Stimulated activated naive CD8-positive, alpha-beta T cell treated with anti-CD3 and anti-CD28 coated beads, Interleukin-15, Interleukin-2, amounts not matched to agents 100 ng/mL and 50 ng/mL, for 24 hours (primary cell): ENCODE measurements around the gene KSR2.
"Not testable (repeated sequence)": the region's sequence is repeated elsewhere in the genome, so short reads cannot be mapped to it uniquely, and the experiment has no call there.

Source experiments
- H3K27ac Mint-ChIP-seq: one replicate; pipeline ENCODE4 v1.8.0; 2021; ENCODE audit warnings: mild to moderate bottlenecking, mixed read lengths
- H3K27me3 Mint-ChIP-seq: one replicate; pipeline ENCODE4 v1.8.0; 2021; ENCODE audit warnings: mixed read lengths
- H3K36me3 Mint-ChIP-seq: one replicate; pipeline ENCODE4 v1.8.0; 2021; ENCODE audit warnings: low read depth, mixed read lengths
- H3K4me1 Mint-ChIP-seq: one replicate; pipeline ENCODE4 v1.8.0; 2021; ENCODE audit warnings: low read depth, mixed read lengths
- H3K4me3 Mint-ChIP-seq: one replicate; pipeline ENCODE4 v1.8.0; 2021; ENCODE audit warnings: mild to moderate bottlenecking, mixed read lengths
- H3K9me3 Mint-ChIP-seq: one replicate; pipeline ENCODE4 v1.8.0; 2021; ENCODE audit warnings: mixed read lengths

The KSR2 gene

DNA sequence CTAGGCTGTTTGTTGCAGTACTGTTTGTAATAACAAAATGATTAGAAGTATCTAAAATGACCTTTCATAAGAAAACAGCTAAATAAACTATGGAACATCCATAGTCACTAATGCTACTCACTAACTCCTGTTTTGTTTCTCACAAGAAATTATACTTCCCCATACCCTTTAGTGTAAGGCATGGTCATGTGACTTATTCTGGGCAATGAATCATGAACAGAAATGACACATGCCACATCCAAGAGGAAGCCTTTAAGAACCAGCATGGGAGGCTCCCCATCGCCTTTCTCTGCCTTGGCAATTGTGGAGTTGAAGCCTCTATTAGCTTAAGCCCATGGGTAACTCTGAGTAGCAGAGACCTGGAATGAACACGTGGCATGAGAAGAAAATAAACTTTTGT lies 49.3 kb downstream of the KSR2 start:
- no peak overlapping the region for H3K4me3 Mint-ChIP-seq
- peaks cover 14% of the 10 kb centered on the region for H3K27me3 Mint-ChIP-seq
- H3K27ac Mint-ChIP-seq = no peak overlapping the region
- H3K36me3 Mint-ChIP-seq = no peaks in the 10 kb centered on the region
- no peaks in the 10 kb centered on the region for H3K4me1 Mint-ChIP-seq
- no peaks in the 10 kb centered on the region for H3K9me3 Mint-ChIP-seq

DNA sequence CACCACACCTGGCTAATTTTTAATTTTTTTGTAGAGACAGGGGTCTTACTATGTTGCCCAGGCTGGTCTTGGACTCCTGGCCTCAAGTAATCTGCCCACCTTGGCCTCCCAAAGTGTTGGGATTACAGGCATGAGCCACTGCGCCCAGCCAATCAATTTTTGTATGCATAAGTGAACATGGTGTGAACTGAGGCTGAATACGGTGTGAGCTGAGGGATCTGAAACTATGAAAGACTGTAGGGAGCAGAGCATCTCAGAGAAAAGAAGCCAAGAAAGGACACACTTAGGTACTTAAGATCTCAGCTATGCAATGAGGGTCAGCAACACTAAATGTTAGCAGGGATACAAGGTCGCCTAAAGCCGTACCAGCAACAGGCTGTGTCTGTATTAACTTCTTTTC lies 54.1 kb downstream of the KSR2 start:
- no peaks in the 10 kb centered on the region for H3K4me1 Mint-ChIP-seq
- H3K9me3 Mint-ChIP-seq = peaks cover 19% of the 10 kb centered on the region
- no peaks in the 10 kb centered on the region for H3K36me3 Mint-ChIP-seq
- H3K27me3 Mint-ChIP-seq = peaks cover 19% of the 10 kb centered on the region
- H3K27ac Mint-ChIP-seq = no peak overlapping the region
- H3K4me3 Mint-ChIP-seq = no peak overlapping the region

DNA sequence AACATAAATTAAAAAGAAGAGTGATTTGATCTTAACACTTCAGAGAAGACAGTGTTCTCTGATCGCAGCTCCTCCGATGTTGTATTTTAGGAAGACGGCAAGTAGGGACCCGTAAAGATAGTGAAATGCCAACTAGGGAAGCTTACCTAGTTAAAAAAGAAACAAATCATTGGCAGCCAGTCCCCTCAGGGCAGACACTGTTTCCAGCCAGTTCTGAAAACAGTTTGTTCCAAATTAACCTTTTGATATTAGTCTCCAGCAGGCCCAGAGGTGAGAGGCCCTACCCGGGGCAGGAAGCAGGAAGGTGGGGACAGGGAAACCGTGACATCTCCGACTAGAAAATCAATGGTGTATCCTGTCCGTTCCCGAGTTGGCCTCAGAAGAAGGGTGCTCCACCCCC lies 56.0 kb downstream of the KSR2 start:
- Mint-ChIP-seq H3K27me3 (peaks cover 15% of the 10 kb centered on the region), H3K9me3 (peaks cover 19% of the 10 kb centered on the region), H3K4me3 (no peak overlapping the region), H3K27ac (no peak overlapping the region), H3K4me1 (no peaks in the 10 kb centered on the region), H3K36me3 (no peaks in the 10 kb centered on the region)

DNA sequence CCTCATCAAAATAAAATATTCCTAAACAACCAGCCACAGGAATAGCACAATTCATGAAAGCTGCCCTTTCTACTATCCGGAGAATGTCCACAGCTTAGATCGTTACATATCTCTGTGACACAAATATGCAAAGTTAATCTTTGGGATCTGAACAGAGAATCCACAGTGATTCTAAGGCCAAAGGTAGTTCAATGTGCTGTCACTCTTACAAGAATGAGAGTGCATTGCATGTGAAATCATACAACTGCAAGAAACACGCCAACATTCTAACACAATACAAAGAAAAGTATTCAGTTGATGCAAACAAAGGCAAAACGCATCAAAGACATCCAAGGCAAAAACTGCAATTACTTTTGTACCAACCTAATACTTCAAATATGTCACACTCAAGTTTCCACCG lies 60.4 kb downstream of the KSR2 start:
- Mint-ChIP-seq H3K27ac (no peak overlapping the region), H3K4me1 (no peaks in the 10 kb centered on the region), H3K27me3 (peaks cover 15% of the 10 kb centered on the region), H3K9me3 (peaks cover 19% of the 10 kb centered on the region), H3K36me3 (no peaks in the 10 kb centered on the region), H3K4me3 (no peak overlapping the region)

- Mint-ChIP-seq H3K27ac (no peak overlapping the region), H3K36me3 (no peaks in the 10 kb centered on the region), H3K27me3 (peaks cover 11% of the 10 kb centered on the region), H3K4me3 (no peak overlapping the region), H3K4me1 (no peaks in the 10 kb centered on the region), H3K9me3 (peaks cover 17% of the 10 kb centered on the region)
Measured at GRCh38 chr12:117907108-117907689, 61.6 kb downstream of the KSR2 start.

DNA sequence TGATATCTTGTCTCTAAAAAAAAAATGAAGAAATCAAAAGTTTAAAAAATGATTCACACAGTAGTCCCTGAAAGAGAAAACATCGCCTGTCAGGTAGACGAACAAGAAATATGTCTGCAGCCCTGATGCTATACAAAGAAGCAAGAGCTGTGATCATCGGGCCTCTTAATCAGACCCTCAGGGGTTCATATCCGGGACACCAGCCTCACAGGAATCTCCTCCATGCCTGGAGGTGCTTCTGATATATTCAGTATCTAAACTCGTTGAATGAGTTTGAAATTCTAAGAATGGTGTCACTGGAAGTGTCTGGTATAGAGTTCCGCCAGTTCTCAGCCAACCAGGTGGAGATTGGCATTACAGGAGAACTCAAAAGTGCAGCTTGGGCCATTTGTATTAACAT lies 64.7 kb downstream of the KSR2 start:
- Mint-ChIP-seq H3K4me3 (no peak overlapping the region), H3K36me3 (no peaks in the 10 kb centered on the region), H3K9me3 (no peaks in the 10 kb centered on the region), H3K27me3 (no peaks in the 10 kb centered on the region), H3K4me1 (no peaks in the 10 kb centered on the region), H3K27ac (no peak overlapping the region)

GRCh38 chr12:117903110-117903840 lies 65.5 kb downstream of the KSR2 start:
- Mint-ChIP-seq H3K27me3 (no peaks in the 10 kb centered on the region), H3K36me3 (no peaks in the 10 kb centered on the region), H3K4me3 (no peak overlapping the region), H3K9me3 (no peaks in the 10 kb centered on the region), H3K4me1 (no peaks in the 10 kb centered on the region), H3K27ac (no peak overlapping the region)

DNA sequence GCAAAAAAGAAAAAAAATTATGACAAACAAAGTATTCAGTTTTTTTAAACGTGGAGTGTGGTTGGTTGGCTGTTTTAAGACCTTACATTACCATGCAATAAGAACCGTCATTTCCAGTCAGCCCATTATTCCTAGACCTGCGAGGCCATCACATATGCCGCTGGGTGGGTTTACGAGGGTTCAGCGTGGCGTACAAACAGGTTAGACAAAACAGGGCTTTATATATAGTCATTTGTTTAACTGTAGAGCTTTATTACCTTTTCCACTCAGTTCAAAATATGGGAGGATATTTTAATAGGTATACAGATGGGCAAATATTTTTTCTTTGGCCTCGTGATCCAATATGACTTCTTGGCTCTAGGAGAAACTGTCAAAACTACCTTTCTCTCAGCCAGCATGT lies 67.2 kb downstream of the KSR2 start:
- Mint-ChIP-seq H3K4me1 (no peaks in the 10 kb centered on the region), H3K27ac (no peak overlapping the region), H3K27me3 (no peaks in the 10 kb centered on the region), H3K4me3 (no peak overlapping the region), H3K9me3 (no peaks in the 10 kb centered on the region), H3K36me3 (no peaks in the 10 kb centered on the region)

- no peak overlapping the region for H3K27ac Mint-ChIP-seq
- no peaks in the 10 kb centered on the region for H3K27me3 Mint-ChIP-seq
- H3K9me3 Mint-ChIP-seq = no peaks in the 10 kb centered on the region
- no peaks in the 10 kb centered on the region for H3K4me1 Mint-ChIP-seq
- H3K36me3 Mint-ChIP-seq = no peaks in the 10 kb centered on the region
- no peak overlapping the region for H3K4me3 Mint-ChIP-seq
Measured at GRCh38 chr12:117900561-117900960, 68.2 kb downstream of the KSR2 start.

DNA sequence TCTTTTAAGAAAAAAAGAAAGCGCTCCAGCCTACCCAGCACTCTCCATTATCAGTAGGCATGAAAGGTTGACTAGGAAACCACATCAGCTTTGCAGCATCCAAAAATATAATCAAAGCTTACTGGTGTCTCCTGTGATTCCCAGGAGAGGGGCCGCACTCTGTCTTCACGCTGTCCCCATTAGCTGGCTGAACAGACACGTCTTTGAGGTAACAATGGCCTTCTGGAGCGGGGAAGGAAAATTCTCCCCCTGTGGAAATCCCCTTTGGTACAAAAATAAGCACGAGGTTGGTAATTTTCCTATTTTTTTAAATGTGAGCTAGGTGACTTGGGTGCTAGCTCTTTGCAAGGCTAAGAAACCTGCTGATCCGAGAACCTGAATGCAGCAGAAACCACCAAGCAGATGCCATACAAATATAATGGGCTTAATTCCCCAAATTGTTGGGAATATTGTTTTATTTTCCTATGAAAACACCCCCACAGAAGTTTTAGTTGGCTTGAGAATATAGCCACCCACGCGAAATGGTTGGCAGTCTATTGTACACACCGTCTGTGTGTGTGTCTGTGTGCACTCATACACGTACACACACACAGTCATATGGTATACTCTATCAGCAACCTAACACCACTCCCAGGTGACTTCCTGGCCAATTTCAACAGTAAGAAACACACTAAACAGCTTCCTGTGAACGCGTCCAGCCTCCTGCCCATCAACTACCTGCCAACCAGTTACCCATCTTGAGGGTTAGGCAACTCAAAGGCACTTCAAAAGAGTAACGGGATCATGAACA lies 71.2 kb downstream of the KSR2 start:
- no peak overlapping the region for H3K27ac Mint-ChIP-seq
- H3K4me3 Mint-ChIP-seq = no peak overlapping the region
- H3K9me3 Mint-ChIP-seq = no peaks in the 10 kb centered on the region
- no peaks in the 10 kb centered on the region for H3K36me3 Mint-ChIP-seq
- no peaks in the 10 kb centered on the region for H3K4me1 Mint-ChIP-seq
- peaks cover 3% of the 10 kb centered on the region for H3K27me3 Mint-ChIP-seq

GRCh38 chr12:117896009-117896408 lies 72.8 kb downstream of the KSR2 start:
- no peaks in the 10 kb centered on the region for H3K36me3 Mint-ChIP-seq
- peaks cover 3% of the 10 kb centered on the region for H3K27me3 Mint-ChIP-seq
- no peaks in the 10 kb centered on the region for H3K9me3 Mint-ChIP-seq
- no peaks in the 10 kb centered on the region for H3K4me1 Mint-ChIP-seq
- H3K4me3 Mint-ChIP-seq = no peak overlapping the region
- no peak overlapping the region for H3K27ac Mint-ChIP-seq

DNA sequence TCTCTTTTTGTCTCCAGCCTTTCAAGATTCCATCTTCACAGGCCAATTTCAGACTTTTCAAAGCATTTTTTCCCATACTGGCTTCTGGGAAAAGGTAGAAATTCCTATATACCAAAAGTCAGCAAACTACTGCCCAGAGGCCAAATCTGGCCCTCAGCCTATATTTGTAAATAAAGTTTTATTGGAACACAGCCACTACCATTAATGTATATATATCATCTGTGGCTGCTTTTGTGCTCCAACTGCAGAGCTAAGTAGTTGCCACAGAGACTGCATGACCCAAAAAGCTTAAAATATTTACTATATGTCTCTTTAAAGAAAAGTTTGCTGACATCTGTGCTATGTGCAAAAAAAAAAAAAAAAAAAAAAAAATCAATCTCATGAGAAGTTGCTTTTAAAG lies 76.3 kb downstream of the KSR2 start:
- Mint-ChIP-seq H3K27ac (no peak overlapping the region), H3K27me3 (peaks cover 9% of the 10 kb centered on the region), H3K4me1 (no peaks in the 10 kb centered on the region), H3K4me3 (no peak overlapping the region), H3K36me3 (no peaks in the 10 kb centered on the region), H3K9me3 (no peaks in the 10 kb centered on the region)

DNA sequence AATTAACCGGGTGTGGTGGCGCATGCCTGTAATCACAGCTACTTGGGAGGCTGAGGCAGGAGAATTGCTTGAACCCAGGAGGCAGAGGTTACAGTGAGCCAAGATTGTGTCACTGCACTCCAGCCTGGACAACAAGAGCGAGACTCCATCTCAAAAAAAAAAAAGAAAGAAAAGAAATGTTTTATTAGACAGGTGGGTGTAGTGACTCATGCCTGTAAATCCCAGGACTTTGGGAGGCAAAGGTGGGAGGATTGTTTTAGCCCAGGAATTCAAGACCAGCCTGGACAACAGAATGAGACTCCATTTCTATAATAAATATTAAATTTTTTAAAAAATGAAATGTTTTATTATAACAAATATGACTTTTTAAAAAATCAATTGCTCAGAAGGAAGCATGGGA lies 77.5 kb downstream of the KSR2 start:
- H3K27ac Mint-ChIP-seq, H3K27me3 Mint-ChIP-seq, H3K9me3 Mint-ChIP-seq, H3K36me3 Mint-ChIP-seq, H3K4me3 Mint-ChIP-seq, H3K4me1 Mint-ChIP-seq: not testable (repeated sequence)

DNA sequence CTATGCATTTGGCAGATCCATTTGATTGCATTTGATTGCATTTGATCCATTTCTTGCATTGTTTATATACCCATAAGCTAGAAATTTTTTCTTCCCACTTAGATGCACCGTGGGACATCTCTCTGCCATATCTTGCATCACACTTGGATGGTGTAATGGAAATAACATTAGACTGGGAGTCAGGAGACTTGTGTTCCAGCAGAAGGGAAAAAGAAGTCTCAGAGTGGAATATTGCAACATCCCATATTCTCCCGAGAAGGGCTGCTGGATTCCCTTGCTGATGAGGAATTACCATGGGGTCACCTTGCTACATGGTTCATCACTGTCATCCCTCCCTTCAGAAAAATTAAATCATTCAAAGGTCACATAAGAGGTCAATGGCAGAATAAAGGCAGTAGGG lies 78.1 kb downstream of the KSR2 start:
- no peak overlapping the region for H3K4me3 Mint-ChIP-seq
- no peak overlapping the region for H3K27ac Mint-ChIP-seq
- H3K9me3 Mint-ChIP-seq = no peaks in the 10 kb centered on the region
- peaks cover 9% of the 10 kb centered on the region for H3K27me3 Mint-ChIP-seq
- no peaks in the 10 kb centered on the region for H3K36me3 Mint-ChIP-seq
- H3K4me1 Mint-ChIP-seq = no peaks in the 10 kb centered on the region

DNA sequence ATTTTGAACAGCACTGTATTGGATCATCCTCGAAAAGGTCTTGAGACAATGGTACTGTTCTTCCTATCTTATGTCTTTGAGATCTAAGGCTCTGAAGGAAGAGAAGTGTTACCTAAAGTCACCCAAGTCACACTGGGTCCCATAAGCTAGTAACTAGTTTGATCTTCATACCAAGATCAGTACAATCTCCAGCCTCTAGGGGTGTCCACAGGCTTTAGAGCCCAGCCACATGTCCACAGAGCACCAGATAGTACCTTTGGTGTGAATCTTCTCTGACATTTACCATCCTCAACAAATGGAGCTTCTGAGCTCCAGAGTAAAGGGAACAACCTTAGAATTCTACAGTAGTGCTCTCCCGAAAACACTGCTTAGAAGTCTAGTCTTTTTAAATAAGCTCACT lies 78.7 kb downstream of the KSR2 start:
- Mint-ChIP-seq H3K27me3 (peaks cover 9% of the 10 kb centered on the region), H3K4me1 (no peaks in the 10 kb centered on the region), H3K36me3 (no peaks in the 10 kb centered on the region), H3K4me3 (no peak overlapping the region), H3K27ac (no peak overlapping the region), H3K9me3 (no peaks in the 10 kb centered on the region)
